Muscle layer of duodenum (tissue), 2 donors: Measurements from ENCODE around the gene SCN11A.

Source experiments
- H3K27ac ChIP-seq: one replicate; pipeline ENCODE4 v1.7.0; 2013; ENCODE audit warnings: mild to moderate bottlenecking, low read length
- H3K27me3 ChIP-seq: one replicate; pipeline ENCODE4 v1.7.0; 2013; ENCODE audit warnings: low read depth, mild to moderate bottlenecking, control low read depth, low read length
- H3K36me3 ChIP-seq, 2 donors: one replicate each; pipeline ENCODE4 v1.7.0; 2013; ENCODE audit warnings: low read length in 2 of 2, control low read depth in 1 of 2, mild to moderate bottlenecking in 1 of 2; ENCODE audit not compliant: insufficient read depth in 2 of 2, control insufficient read depth in 1 of 2
- H3K4me1 ChIP-seq, 2 donors: one replicate each; pipeline ENCODE4 v1.7.0; 2013; ENCODE audit warnings: low read length in 2 of 2, mild to moderate bottlenecking in 2 of 2, control low read depth in 1 of 2, moderate library complexity in 1 of 2; ENCODE audit not compliant: insufficient read depth in 2 of 2, control insufficient read depth in 1 of 2
- H3K4me3 ChIP-seq, 2 donors: one replicate each; pipeline ENCODE4 v1.7.0; 2013; ENCODE audit warnings: low read length in 2 of 2, low read depth in 1 of 2, mild to moderate bottlenecking in 1 of 2
- H3K9me3 ChIP-seq, 2 donors: one replicate each; pipeline ENCODE4 v1.7.0; 2013; ENCODE audit warnings: low read length in 2 of 2, control low read depth in 1 of 2, mild to moderate bottlenecking in 1 of 2; ENCODE audit not compliant: control insufficient read depth in 1 of 2
- donor health status: healthy.

Gene SCN11A

GRCh38 chr3:39094851-39095677 is 43.3 kb upstream of the SCN11A start:
- Histone ChIP-seq H3K4me3 (no peak overlapping the region), H3K36me3 (peaks cover 78 to 92% of the 10 kb centered on the region in 2 donors), H3K27me3 (no peaks in the 10 kb centered on the region), H3K27ac (no peak overlapping the region), H3K9me3 (no peaks in the 10 kb centered on the region), H3K4me1 (no peaks in the 10 kb centered on the region)

- Histone ChIP-seq H3K27ac (no peak overlapping the region), H3K36me3 (peaks cover 81 to 88% of the 10 kb centered on the region in 2 donors), H3K27me3 (no peaks in the 10 kb centered on the region), H3K9me3 (no peaks in the 10 kb centered on the region), H3K4me1 (no peaks in the 10 kb centered on the region), H3K4me3 (no peak overlapping the region)
Measured at GRCh38 chr3:39090922-39091321, 39.2 kb upstream of the SCN11A start.

- peaks cover 65 to 81% of the 10 kb centered on the region in 2 donors for H3K36me3 ChIP-seq
- no peaks in the 10 kb centered on the region for H3K27me3 ChIP-seq
- no peak overlapping the region for H3K27ac ChIP-seq
- no peaks in the 10 kb centered on the region for H3K4me1 ChIP-seq
- no peaks in the 10 kb centered on the region for H3K9me3 ChIP-seq
- H3K4me3 ChIP-seq: no peak overlapping the region
Measured at GRCh38 chr3:39088889-39089288, 37.1 kb upstream of the SCN11A start.

GRCh38 chr3:39088456-39088855 is 36.7 kb upstream of the SCN11A start:
- Histone ChIP-seq H3K4me3 (no peak overlapping the region), H3K36me3 (peaks cover 65 to 81% of the 10 kb centered on the region in 2 donors), H3K27me3 (no peaks in the 10 kb centered on the region), H3K9me3 (no peaks in the 10 kb centered on the region), H3K27ac (no peak overlapping the region), H3K4me1 (no peaks in the 10 kb centered on the region)

GRCh38 chr3:39086144-39086543 is 34.4 kb upstream of the SCN11A start:
- no peak overlapping the region for H3K27ac ChIP-seq
- peaks cover 50 to 68% of the 10 kb centered on the region in 2 donors for H3K36me3 ChIP-seq
- H3K27me3 ChIP-seq: no peaks in the 10 kb centered on the region
- H3K4me1 ChIP-seq: no peaks in the 10 kb centered on the region
- H3K4me3 ChIP-seq: no peak overlapping the region
- no peaks in the 10 kb centered on the region for H3K9me3 ChIP-seq

- no peak overlapping the region for H3K4me3 ChIP-seq
- no peaks in the 10 kb centered on the region for H3K27me3 ChIP-seq
- H3K9me3 ChIP-seq: no peaks in the 10 kb centered on the region
- H3K4me1 ChIP-seq: no peaks in the 10 kb centered on the region
- H3K36me3 ChIP-seq: peaks cover 26 to 56% of the 10 kb centered on the region in 2 donors
- no peak overlapping the region for H3K27ac ChIP-seq
Measured at GRCh38 chr3:39082666-39083313, 31.0 kb upstream of the SCN11A start.

- H3K4me1 ChIP-seq: no peaks in the 10 kb centered on the region
- H3K4me3 ChIP-seq: no peak overlapping the region
- H3K9me3 ChIP-seq: no peaks in the 10 kb centered on the region
- no peak overlapping the region for H3K27ac ChIP-seq
- peaks cover 30 to 55% of the 10 kb centered on the region in 2 donors for H3K36me3 ChIP-seq
- no peaks in the 10 kb centered on the region for H3K27me3 ChIP-seq
Measured at GRCh38 chr3:39080026-39080425, 28.3 kb upstream of the SCN11A start.

- no peak overlapping the region for H3K4me3 ChIP-seq
- no peaks in the 10 kb centered on the region for H3K9me3 ChIP-seq
- H3K4me1 ChIP-seq: no peaks in the 10 kb centered on the region
- no peaks in the 10 kb centered on the region for H3K27me3 ChIP-seq
- H3K27ac ChIP-seq: no peak overlapping the region
- peaks cover 34 to 59% of the 10 kb centered on the region in 2 donors for H3K36me3 ChIP-seq
Measured at GRCh38 chr3:39079530-39079929, 27.8 kb upstream of the SCN11A start.

GRCh38 chr3:39075910-39076309 is 24.2 kb upstream of the SCN11A start:
- Histone ChIP-seq H3K27ac (no peak overlapping the region), H3K27me3 (no peaks in the 10 kb centered on the region), H3K4me1 (no peaks in the 10 kb centered on the region), H3K36me3 (peaks cover 55 to 76% of the 10 kb centered on the region in 2 donors), H3K4me3 (no peak overlapping the region), H3K9me3 (no peaks in the 10 kb centered on the region)

- Histone ChIP-seq H3K36me3 (peaks cover 38 to 60% of the 10 kb centered on the region in 2 donors), H3K4me1 (no peaks in the 10 kb centered on the region), H3K9me3 (no peaks in the 10 kb centered on the region), H3K27ac (no peak overlapping the region), H3K4me3 (no peak overlapping the region), H3K27me3 (no peaks in the 10 kb centered on the region)
Measured at GRCh38 chr3:39068556-39068955, 16.8 kb upstream of the SCN11A start.

- H3K4me3 ChIP-seq: no peak overlapping the region
- H3K4me1 ChIP-seq: no peaks in the 10 kb centered on the region
- no peaks in the 10 kb centered on the region for H3K27me3 ChIP-seq
- peaks cover 28 to 47% of the 10 kb centered on the region in 2 donors for H3K36me3 ChIP-seq
- H3K27ac ChIP-seq: no peak overlapping the region
- no peaks in the 10 kb centered on the region for H3K9me3 ChIP-seq
Measured at GRCh38 chr3:39067286-39067685, 15.5 kb upstream of the SCN11A start.
